HG03280 (cell line): Measurements from ENCODE around the gene HDHD5.
"Not testable (repeated sequence)": the region's sequence is repeated elsewhere in the genome, so short reads cannot be mapped to it uniquely, and the experiment has no call there.

Source experiments
- ATAC-seq: cut with Tn5 transposase; IDR thresholded peaks from one replicate; pipeline ENCODE4 v1.9.1; 2021; ENCODE audit warnings: mild to moderate bottlenecking, moderate library complexity; ENCODE audit not compliant: unreplicated experiment

The HDHD5 gene

GRCh38 chr22:17157714-17158113, 1.4 kb downstream of the HDHD5 start:
- ATAC-seq = no peak

GRCh38 chr22:17155941-17156340, 3.1 kb downstream of the HDHD5 start:
- ATAC-seq = no peak

GRCh38 chr22:17152971-17153370, 6.1 kb downstream of the HDHD5 start:
- ATAC-seq = no peak

- ATAC-seq = no peak
These were observed 6.7 kb downstream of the HDHD5 start for GRCh38 chr22:17152340-17152739.

- ATAC-seq = no peak
These were observed 9.8 kb downstream of the HDHD5 start for GRCh38 chr22:17149076-17149815.

- ATAC-seq = not testable (repeated sequence)
These were observed 11.6 kb downstream of the HDHD5 start for GRCh38 chr22:17147458-17147857.

- ATAC-seq = no peak
These were observed 13.9 kb downstream of the HDHD5 start for GRCh38 chr22:17145021-17145680.

- no peak for ATAC-seq
These were observed 15.3 kb downstream of the HDHD5 start for GRCh38 chr22:17143826-17144225.

GRCh38 chr22:17143101-17143500, 16.0 kb downstream of the HDHD5 start:
- ATAC-seq = no peak

- no peak for ATAC-seq
These were observed 18.0 kb downstream of the HDHD5 start for GRCh38 chr22:17140826-17141766.

- no peak for ATAC-seq
These were observed 19.1 kb downstream of the HDHD5 start for GRCh38 chr22:17140022-17140421.

- no peak for ATAC-seq
These were observed 20.6 kb downstream of the HDHD5 start for GRCh38 chr22:17138513-17138912.

GRCh38 chr22:17137861-17138425, 21.1 kb downstream of the HDHD5 start:
- ATAC-seq = no peak

- no peak for ATAC-seq
These were observed 21.9 kb downstream of the HDHD5 start for GRCh38 chr22:17137170-17137569.

- ATAC-seq = no peak
These were observed 23.8 kb downstream of the HDHD5 start for GRCh38 chr22:17135153-17135760.

GRCh38 chr22:17133137-17133536, 25.9 kb downstream of the HDHD5 start:
- ATAC-seq = no peak

- ATAC-seq = no peak
These were observed 27.0 kb downstream of the HDHD5 start for GRCh38 chr22:17132112-17132511.

GRCh38 chr22:17131686-17132085, 27.4 kb downstream of the HDHD5 start:
- no peak for ATAC-seq

- ATAC-seq = no peak
These were observed 28.9 kb downstream of the HDHD5 start for GRCh38 chr22:17130199-17130598.
